ENCODE results near the gene GRM7. TPM values are rescaled to one million over a fixed set of nuclear protein-coding genes. Genes with fewer than 3 reads are reported as not detected.

The GRM7 gene
- total and polyA plus RNA-seq, 2 experiments from 2014 or later, result 0.40 TPM; not detected in 1

DNA sequence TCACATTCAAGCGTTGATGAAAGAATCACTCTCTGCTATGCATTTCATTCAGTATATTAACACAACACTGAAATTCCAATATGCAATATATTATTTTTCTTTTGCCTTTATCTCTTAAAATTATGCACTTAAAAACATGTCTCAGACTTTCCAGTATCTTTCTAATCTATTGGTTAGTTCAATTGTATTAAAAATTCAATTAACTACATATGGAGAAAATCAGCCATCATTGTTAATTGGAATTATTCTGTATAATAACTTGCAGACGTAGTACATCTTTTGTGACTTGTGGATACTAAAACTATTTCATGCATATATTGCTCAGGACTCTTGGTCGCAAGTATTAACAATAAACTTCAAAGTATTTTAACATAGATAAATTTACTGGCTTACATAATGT is 715.6 kb downstream of the GRM7 start (continued):
- TF ChIP-seq, protein P1, sequence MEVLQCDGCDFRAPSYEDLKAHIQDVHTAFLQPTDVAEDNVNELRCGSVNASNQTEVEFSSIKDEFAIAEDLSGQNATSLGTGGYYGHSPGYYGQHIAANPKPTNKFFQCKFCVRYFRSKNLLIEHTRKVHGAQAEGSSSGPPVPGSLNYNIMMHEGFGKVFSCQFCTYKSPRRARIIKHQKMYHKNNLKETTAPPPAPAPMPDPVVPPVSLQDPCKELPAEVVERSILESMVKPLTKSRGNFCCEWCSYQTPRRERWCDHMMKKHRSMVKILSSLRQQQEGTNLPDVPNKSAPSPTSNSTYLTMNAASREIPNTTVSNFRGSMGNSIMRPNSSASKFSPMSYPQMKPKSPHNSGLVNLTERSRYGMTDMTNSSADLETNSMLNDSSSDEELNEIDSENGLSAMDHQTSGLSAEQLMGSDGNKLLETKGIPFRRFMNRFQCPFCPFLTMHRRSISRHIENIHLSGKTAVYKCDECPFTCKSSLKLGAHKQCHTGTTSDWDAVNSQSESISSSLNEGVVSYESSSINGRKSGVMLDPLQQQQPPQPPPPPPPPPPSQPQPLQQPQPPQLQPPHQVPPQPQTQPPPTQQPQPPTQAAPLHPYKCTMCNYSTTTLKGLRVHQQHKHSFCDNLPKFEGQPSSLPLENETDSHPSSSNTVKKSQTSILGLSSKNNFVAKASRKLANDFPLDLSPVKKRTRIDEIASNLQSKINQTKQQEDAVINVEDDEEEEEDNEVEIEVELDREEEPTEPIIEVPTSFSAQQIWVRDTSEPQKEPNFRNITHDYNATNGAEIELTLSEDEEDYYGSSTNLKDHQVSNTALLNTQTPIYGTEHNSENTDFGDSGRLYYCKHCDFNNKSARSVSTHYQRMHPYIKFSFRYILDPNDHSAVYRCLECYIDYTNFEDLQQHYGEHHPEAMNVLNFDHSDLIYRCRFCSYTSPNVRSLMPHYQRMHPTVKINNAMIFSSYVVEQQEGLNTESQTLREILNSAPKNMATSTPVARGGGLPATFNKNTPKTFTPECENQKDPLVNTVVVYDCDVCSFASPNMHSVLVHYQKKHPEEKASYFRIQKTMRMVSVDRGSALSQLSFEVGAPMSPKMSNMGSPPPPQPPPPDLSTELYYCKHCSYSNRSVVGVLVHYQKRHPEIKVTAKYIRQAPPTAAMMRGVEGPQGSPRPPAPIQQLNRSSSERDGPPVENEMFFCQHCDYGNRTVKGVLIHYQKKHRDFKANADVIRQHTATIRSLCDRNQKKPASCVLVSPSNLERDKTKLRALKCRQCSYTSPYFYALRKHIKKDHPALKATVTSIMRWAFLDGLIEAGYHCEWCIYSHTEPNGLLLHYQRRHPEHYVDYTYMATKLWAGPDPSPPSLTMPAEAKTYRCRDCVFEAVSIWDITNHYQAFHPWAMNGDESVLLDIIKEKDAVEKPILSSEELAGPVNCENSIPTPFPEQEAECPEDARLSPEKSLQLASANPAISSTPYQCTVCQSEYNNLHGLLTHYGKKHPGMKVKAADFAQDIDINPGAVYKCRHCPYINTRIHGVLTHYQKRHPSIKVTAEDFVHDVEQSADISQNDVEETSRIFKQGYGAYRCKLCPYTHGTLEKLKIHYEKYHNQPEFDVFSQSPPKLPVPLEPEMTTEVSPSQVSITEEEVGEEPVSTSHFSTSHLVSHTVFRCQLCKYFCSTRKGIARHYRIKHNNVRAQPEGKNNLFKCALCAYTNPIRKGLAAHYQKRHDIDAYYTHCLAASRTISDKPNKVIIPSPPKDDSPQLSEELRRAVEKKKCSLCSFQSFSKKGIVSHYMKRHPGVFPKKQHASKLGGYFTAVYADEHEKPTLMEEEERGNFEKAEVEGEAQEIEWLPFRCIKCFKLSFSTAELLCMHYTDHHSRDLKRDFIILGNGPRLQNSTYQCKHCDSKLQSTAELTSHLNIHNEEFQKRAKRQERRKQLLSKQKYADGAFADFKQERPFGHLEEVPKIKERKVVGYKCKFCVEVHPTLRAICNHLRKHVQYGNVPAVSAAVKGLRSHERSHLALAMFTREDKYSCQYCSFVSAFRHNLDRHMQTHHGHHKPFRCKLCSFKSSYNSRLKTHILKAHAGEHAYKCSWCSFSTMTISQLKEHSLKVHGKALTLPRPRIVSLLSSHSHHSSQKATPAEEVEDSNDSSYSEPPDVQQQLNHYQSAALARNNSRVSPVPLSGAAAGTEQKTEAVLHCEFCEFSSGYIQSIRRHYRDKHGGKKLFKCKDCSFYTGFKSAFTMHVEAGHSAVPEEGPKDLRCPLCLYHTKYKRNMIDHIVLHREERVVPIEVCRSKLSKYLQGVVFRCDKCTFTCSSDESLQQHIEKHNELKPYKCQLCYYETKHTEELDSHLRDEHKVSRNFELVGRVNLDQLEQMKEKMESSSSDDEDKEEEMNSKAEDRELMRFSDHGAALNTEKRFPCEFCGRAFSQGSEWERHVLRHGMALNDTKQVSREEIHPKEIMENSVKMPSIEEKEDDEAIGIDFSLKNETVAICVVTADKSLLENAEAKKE (CRISPR knock-in tag; IDR thresholded peaks at IDR 0.05), result no peak
- TF ChIP-seq CREB1 (CRISPR knock-in tag; IDR thresholded peaks at IDR 0.05; ENCODE audit: low read depth) (no peak), POLR2AphosphoS5 (IDR thresholded peaks at IDR 0.05; ENCODE audit: low read depth) (no peak), STAT1 (IDR thresholded peaks at IDR 0.05; ENCODE audit: unreplicated experiment) (no peak), EZH2phosphoT487 (IDR thresholded peaks at IDR 0.05; ENCODE audit: unreplicated experiment) (no peak), EZH2 (IDR thresholded peaks at IDR 0.05; ENCODE audit: low read depth, unreplicated experiment) (no peak), ZNF114 (CRISPR knock-in tag; IDR thresholded peaks at IDR 0.05) (no peak)
- TF ChIP-seq, protein P2, sequence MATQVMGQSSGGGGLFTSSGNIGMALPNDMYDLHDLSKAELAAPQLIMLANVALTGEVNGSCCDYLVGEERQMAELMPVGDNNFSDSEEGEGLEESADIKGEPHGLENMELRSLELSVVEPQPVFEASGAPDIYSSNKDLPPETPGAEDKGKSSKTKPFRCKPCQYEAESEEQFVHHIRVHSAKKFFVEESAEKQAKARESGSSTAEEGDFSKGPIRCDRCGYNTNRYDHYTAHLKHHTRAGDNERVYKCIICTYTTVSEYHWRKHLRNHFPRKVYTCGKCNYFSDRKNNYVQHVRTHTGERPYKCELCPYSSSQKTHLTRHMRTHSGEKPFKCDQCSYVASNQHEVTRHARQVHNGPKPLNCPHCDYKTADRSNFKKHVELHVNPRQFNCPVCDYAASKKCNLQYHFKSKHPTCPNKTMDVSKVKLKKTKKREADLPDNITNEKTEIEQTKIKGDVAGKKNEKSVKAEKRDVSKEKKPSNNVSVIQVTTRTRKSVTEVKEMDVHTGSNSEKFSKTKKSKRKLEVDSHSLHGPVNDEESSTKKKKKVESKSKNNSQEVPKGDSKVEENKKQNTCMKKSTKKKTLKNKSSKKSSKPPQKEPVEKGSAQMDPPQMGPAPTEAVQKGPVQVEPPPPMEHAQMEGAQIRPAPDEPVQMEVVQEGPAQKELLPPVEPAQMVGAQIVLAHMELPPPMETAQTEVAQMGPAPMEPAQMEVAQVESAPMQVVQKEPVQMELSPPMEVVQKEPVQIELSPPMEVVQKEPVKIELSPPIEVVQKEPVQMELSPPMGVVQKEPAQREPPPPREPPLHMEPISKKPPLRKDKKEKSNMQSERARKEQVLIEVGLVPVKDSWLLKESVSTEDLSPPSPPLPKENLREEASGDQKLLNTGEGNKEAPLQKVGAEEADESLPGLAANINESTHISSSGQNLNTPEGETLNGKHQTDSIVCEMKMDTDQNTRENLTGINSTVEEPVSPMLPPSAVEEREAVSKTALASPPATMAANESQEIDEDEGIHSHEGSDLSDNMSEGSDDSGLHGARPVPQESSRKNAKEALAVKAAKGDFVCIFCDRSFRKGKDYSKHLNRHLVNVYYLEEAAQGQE (IDR thresholded peaks at IDR 0.05; ENCODE audit: unreplicated experiment), result no peak
- TF ChIP-seq, protein P3, sequence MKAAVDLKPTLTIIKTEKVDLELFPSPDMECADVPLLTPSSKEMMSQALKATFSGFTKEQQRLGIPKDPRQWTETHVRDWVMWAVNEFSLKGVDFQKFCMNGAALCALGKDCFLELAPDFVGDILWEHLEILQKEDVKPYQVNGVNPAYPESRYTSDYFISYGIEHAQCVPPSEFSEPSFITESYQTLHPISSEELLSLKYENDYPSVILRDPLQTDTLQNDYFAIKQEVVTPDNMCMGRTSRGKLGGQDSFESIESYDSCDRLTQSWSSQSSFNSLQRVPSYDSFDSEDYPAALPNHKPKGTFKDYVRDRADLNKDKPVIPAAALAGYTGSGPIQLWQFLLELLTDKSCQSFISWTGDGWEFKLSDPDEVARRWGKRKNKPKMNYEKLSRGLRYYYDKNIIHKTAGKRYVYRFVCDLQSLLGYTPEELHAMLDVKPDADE (IDR thresholded peaks at IDR 0.05), result no peak
